ENCODE results near the gene WFIKKN1. TPM values are rescaled to one million over a fixed set of nuclear protein-coding genes. Genes with fewer than 3 reads are reported as not detected.

The WFIKKN1 gene
- total RNA-seq, 2 donors from 2014 or later, result 0.10 to 0.18 TPM

- H3K9me3 ChIP-seq (ENCODE audit: control insufficient read depth, low read length, poor library complexity, severe bottlenecking), result no peaks in the 10 kb centered on the region
- H3K27ac Mint-ChIP-seq, result no peak overlapping the region
- no peaks in the 10 kb centered on the region for H3K27me3 Mint-ChIP-seq
- ATAC-seq (no peak), DNase-seq (no peak)
- no peak overlapping the region for H3K4me3 Mint-ChIP-seq
- no peaks in the 10 kb centered on the region for H3K36me3 Mint-ChIP-seq (ENCODE audit: low read depth)
- peaks cover 4% of the 10 kb centered on the region for H3K4me1 Mint-ChIP-seq
Observed at GRCh38 chr16:621526-622105, 9.2 kb upstream of the WFIKKN1 start.

- Mint-ChIP-seq H3K4me1 (peaks cover 4% of the 10 kb centered on the region), H3K27ac (no peak overlapping the region), H3K4me3 (no peak overlapping the region), H3K27me3 (no peaks in the 10 kb centered on the region), H3K36me3 (ENCODE audit: low read depth) (no peaks in the 10 kb centered on the region)
- DNase-seq (no peak), ATAC-seq (no peak)
- no peaks in the 10 kb centered on the region for H3K9me3 ChIP-seq (ENCODE audit: control insufficient read depth, low read length, poor library complexity, severe bottlenecking)
Observed at GRCh38 chr16:622920-623280, 7.9 kb upstream of the WFIKKN1 start.

- H3K9me3 ChIP-seq (ENCODE audit: control insufficient read depth, low read length, poor library complexity, severe bottlenecking), result no peaks in the 10 kb centered on the region
- H3K36me3 Mint-ChIP-seq (ENCODE audit: low read depth), result no peaks in the 10 kb centered on the region
- no peak for ATAC-seq
- H3K4me3 Mint-ChIP-seq, result no peak overlapping the region
- no peak overlapping the region for H3K27ac Mint-ChIP-seq
- H3K4me1 Mint-ChIP-seq, result peaks cover 4% of the 10 kb centered on the region
- no peak for DNase-seq
- no peaks in the 10 kb centered on the region for H3K27me3 Mint-ChIP-seq
Observed at GRCh38 chr16:624526-625070, 6.2 kb upstream of the WFIKKN1 start.

GRCh38 chr16:625117-625976 is 5.4 kb upstream of the WFIKKN1 start:
- H3K27ac Mint-ChIP-seq, result no peak overlapping the region
- no peak for DNase-seq
- H3K9me3 ChIP-seq (ENCODE audit: control insufficient read depth, low read length, poor library complexity, severe bottlenecking), result no peaks in the 10 kb centered on the region
- no peak for ATAC-seq
- H3K36me3 Mint-ChIP-seq (ENCODE audit: low read depth), result no peaks in the 10 kb centered on the region
- H3K4me3 Mint-ChIP-seq, result no peak overlapping the region
- H3K4me1 Mint-ChIP-seq, result peaks cover 4% of the 10 kb centered on the region
- no peaks in the 10 kb centered on the region for H3K27me3 Mint-ChIP-seq

GRCh38 chr16:625977-626765 is 4.6 kb upstream of the WFIKKN1 start:
- no peaks in the 10 kb centered on the region for H3K9me3 ChIP-seq (ENCODE audit: control insufficient read depth, low read length, poor library complexity, severe bottlenecking)
- Mint-ChIP-seq H3K4me3 (no peak overlapping the region), H3K36me3 (ENCODE audit: low read depth) (no peaks in the 10 kb centered on the region), H3K4me1 (peaks cover 2% of the 10 kb centered on the region), H3K27ac (no peak overlapping the region), H3K27me3 (no peaks in the 10 kb centered on the region)
- DNase-seq (no peak), ATAC-seq (no peak)

- Mint-ChIP-seq H3K4me3 (no peak overlapping the region), H3K4me1 (peaks cover 2% of the 10 kb centered on the region), H3K27me3 (no peaks in the 10 kb centered on the region), H3K27ac (no peak overlapping the region), H3K36me3 (ENCODE audit: low read depth) (no peaks in the 10 kb centered on the region)
- DNase-seq (no peak), ATAC-seq (no peak)
- H3K9me3 ChIP-seq (ENCODE audit: control insufficient read depth, low read length, poor library complexity, severe bottlenecking), result no peaks in the 10 kb centered on the region
Observed at GRCh38 chr16:626787-627453, 3.9 kb upstream of the WFIKKN1 start.

GRCh38 chr16:627454-628239 is 3.1 kb upstream of the WFIKKN1 start:
- Mint-ChIP-seq H3K36me3 (ENCODE audit: low read depth) (no peaks in the 10 kb centered on the region), H3K4me3 (no peak overlapping the region), H3K27ac (no peak overlapping the region), H3K4me1 (peaks cover 2% of the 10 kb centered on the region), H3K27me3 (no peaks in the 10 kb centered on the region)
- no peaks in the 10 kb centered on the region for H3K9me3 ChIP-seq (ENCODE audit: control insufficient read depth, low read length, poor library complexity, severe bottlenecking)
- ATAC-seq, result no peak
- no peak for DNase-seq

GRCh38 chr16:628321-629061 is 2.3 kb upstream of the WFIKKN1 start:
- H3K9me3 ChIP-seq (ENCODE audit: control insufficient read depth, low read length, poor library complexity, severe bottlenecking), result no peaks in the 10 kb centered on the region
- H3K27me3 Mint-ChIP-seq, result no peaks in the 10 kb centered on the region
- H3K27ac Mint-ChIP-seq, result peak overlapping the region; percentile 34
- ATAC-seq (no peak), DNase-seq (no peak)
- no peaks in the 10 kb centered on the region for H3K36me3 Mint-ChIP-seq (ENCODE audit: low read depth)
- peaks cover 2% of the 10 kb centered on the region for H3K4me1 Mint-ChIP-seq
- H3K4me3 Mint-ChIP-seq, result no peak overlapping the region

- peak overlapping the region; percentile 34 for H3K27ac Mint-ChIP-seq
- DNase-seq (no peak), ATAC-seq (no peak)
- no peaks in the 10 kb centered on the region for H3K36me3 Mint-ChIP-seq (ENCODE audit: low read depth)
- H3K27me3 Mint-ChIP-seq, result no peaks in the 10 kb centered on the region
- no peak overlapping the region for H3K4me3 Mint-ChIP-seq
- H3K9me3 ChIP-seq (ENCODE audit: control insufficient read depth, low read length, poor library complexity, severe bottlenecking), result no peaks in the 10 kb centered on the region
- H3K4me1 Mint-ChIP-seq, result peaks cover 2% of the 10 kb centered on the region
Observed at GRCh38 chr16:629185-629832, 1.5 kb upstream of the WFIKKN1 start.

- Mint-ChIP-seq H3K4me1 (peaks cover 3% of the 10 kb centered on the region), H3K27ac (no peak overlapping the region), H3K4me3 (no peak overlapping the region), H3K27me3 (no peaks in the 10 kb centered on the region), H3K36me3 (ENCODE audit: low read depth) (no peaks in the 10 kb centered on the region)
- DNase-seq (no peak), ATAC-seq (no peak)
- no peaks in the 10 kb centered on the region for H3K9me3 ChIP-seq (ENCODE audit: control insufficient read depth, low read length, poor library complexity, severe bottlenecking)
Observed at GRCh38 chr16:629833-630248, 944 bp upstream of the WFIKKN1 start.

- Mint-ChIP-seq H3K36me3 (ENCODE audit: low read depth) (no peaks in the 10 kb centered on the region), H3K27me3 (no peaks in the 10 kb centered on the region), H3K4me1 (peaks cover 4% of the 10 kb centered on the region), H3K27ac (no peak overlapping the region), H3K4me3 (no peak overlapping the region)
- no peak for DNase-seq
- H3K9me3 ChIP-seq (ENCODE audit: control insufficient read depth, low read length, poor library complexity, severe bottlenecking), result no peaks in the 10 kb centered on the region
- ATAC-seq, result no peak
Observed at GRCh38 chr16:630249-630814, 453 bp upstream of the WFIKKN1 start.
